Kidney (tissue), 14 donors: ENCODE results near the gene GRID1. TPM values are rescaled to one million over a fixed set of nuclear protein-coding genes. Genes with fewer than 3 reads are reported as not detected.

Source experiments
- DNase-seq, 5 donors: peaks; one replicate each; pipeline ENCODE4 v3.0.0-alpha.2; 2013 to 2020
- FAIRE-seq: peaks from 2 replicates; lab custom pipeline; 2012; peaks lifted over from hg19 to GRCh38; lab: Jason Lieb, UNC
- H3K27ac ChIP-seq, 2 donors: one replicate each; pipeline ENCODE4 v1.7.0; 2013; ENCODE audit warnings: low read depth in 2 of 2, low read length in 2 of 2, inconsistent platforms in 1 of 2
- H3K27me3 ChIP-seq: one replicate; pipeline ENCODE4 v1.7.1; 2013; ENCODE audit warnings: low read length, inconsistent platforms; ENCODE audit not compliant: control insufficient read depth, insufficient read depth
- H3K36me3 ChIP-seq, 3 donors: one replicate each; pipeline versions ENCODE4 v1.7.0 to v1.7.1; 2013; ENCODE audit warnings: low read length in 3 of 3, control low read depth in 1 of 3, inconsistent platforms in 1 of 3; ENCODE audit not compliant: insufficient read depth in 3 of 3, control insufficient read depth in 2 of 3
- H3K4me1 ChIP-seq, 3 donors: one replicate each; pipeline versions ENCODE4 v1.7.0 to v1.7.1; 2013; ENCODE audit warnings: low read length in 3 of 3, inconsistent platforms in 1 of 3, low read depth in 1 of 3; ENCODE audit not compliant: control insufficient read depth in 2 of 3, insufficient read depth in 2 of 3
- H3K4me3 ChIP-seq, 3 donors: one replicate each; pipeline versions ENCODE4 v1.7.0 to v1.8.1; 2013; ENCODE audit warnings: low read length in 3 of 3, control low read depth in 1 of 3, inconsistent platforms in 1 of 3
- H3K9ac ChIP-seq, 3 donors: one replicate each; pipeline versions ENCODE4 v1.7.0 to v1.7.1; 2013; ENCODE audit warnings: low read length in 3 of 3, control low read depth in 1 of 3, inconsistent platforms in 1 of 3
- H3K9me3 ChIP-seq, 3 donors: one replicate each; pipeline versions ENCODE4 v1.7.0 to v1.7.1; 2013; ENCODE audit warnings: low read length in 3 of 3, control low read depth in 1 of 3, inconsistent platforms in 1 of 3; ENCODE audit not compliant: control insufficient read depth in 2 of 3, insufficient read depth in 1 of 3
- intact Hi-C: fragments of 100-400 bp; cut with DNase I; formaldehyde crosslinking; loops from one replicate; pipeline ENCODE4 v1.11.1; 2022
- polyA plus RNA-seq: library from polyadenylated mRNA; stranded (reverse); fragments of 350-450 nt; fragmentation: Illumina TruSeq; extraction: RNeasy Lipid Tissue Mini Kit (QIAGEN cat#74804); gene quantifications from one replicate; pipeline ENCODE4 v1.2.3, GENCODE V29; 2014; ENCODE audit warnings: low read depth, low replicate concordance; ENCODE audit not compliant: insufficient read depth
- total RNA-seq: library from RNA; stranded (reverse); fragmentation: NEBNext Ultra II Directional; extraction: Animal tissue kit (Norgen Biotek cat#: 25700); gene quantifications from one replicate; pipeline ENCODE4 v1.2.1, GENCODE V29; 2021
- TF ChIP-seq, protein P1 (sequence below): IDR thresholded peaks from 3 replicates; pipeline ENCODE4 v1.5.1; 2012; ENCODE audit warnings: mild to moderate bottlenecking, moderate library complexity, borderline replicate concordance; ENCODE audit not compliant: insufficient read depth; ENCODE audit errors: extremely low read depth
- donor health status: control.
- donor health status: control.
- donor health status: control.
- donor health status: control.
- donor health status: control.
- donor health status: DM: yes; HTN: yes; CAD: no.
- donor health status: Normal renal cell carcinoma (clear cell type).

The GRID1 gene
- total and polyA plus RNA-seq, 2 donors from 2014 or later = 0.37 to 1.4 TPM

DNA sequence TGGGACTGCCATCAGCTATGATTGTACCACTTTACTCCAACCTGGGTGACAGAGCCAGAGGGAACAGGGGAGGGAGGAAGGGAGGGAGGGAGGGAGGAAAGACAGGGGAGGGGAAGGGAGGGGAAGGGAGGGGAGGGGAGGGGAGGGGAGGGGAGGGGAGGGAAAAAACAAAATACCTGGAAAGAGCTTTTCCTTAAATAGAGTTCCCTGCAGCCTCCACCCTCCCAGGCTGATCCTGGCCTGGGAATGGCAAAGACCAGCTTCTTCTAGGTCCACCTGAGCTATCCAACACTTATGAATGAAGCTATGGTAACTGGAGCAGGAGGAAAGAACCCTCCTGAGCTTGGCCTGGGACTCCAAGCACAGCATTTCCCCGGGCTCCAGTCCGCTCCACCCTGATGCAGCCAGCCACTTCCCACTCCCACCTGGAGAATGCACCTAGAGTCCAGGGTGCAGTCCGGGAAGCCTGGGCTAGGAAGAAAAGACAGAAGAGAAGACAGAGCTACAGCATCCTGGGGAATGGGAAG lies 66.1 kb downstream of the GRID1 start:
- no peak for DNase-seq
- FAIRE-seq = no peak
- no peaks in the 10 kb centered on the region for H3K4me1 ChIP-seq
- intact Hi-C loops = no loop called here
- no peaks in the 10 kb centered on the region for H3K9me3 ChIP-seq
- H3K36me3 ChIP-seq = no peaks in the 10 kb centered on the region
- H3K9ac ChIP-seq = no peak overlapping the region
- no peaks in the 10 kb centered on the region for H3K27me3 ChIP-seq
- H3K27ac ChIP-seq = no peak overlapping the region
- no peak overlapping the region for H3K4me3 ChIP-seq
- TF ChIP-seq, protein P1, sequence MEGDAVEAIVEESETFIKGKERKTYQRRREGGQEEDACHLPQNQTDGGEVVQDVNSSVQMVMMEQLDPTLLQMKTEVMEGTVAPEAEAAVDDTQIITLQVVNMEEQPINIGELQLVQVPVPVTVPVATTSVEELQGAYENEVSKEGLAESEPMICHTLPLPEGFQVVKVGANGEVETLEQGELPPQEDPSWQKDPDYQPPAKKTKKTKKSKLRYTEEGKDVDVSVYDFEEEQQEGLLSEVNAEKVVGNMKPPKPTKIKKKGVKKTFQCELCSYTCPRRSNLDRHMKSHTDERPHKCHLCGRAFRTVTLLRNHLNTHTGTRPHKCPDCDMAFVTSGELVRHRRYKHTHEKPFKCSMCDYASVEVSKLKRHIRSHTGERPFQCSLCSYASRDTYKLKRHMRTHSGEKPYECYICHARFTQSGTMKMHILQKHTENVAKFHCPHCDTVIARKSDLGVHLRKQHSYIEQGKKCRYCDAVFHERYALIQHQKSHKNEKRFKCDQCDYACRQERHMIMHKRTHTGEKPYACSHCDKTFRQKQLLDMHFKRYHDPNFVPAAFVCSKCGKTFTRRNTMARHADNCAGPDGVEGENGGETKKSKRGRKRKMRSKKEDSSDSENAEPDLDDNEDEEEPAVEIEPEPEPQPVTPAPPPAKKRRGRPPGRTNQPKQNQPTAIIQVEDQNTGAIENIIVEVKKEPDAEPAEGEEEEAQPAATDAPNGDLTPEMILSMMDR = no peak

DNA sequence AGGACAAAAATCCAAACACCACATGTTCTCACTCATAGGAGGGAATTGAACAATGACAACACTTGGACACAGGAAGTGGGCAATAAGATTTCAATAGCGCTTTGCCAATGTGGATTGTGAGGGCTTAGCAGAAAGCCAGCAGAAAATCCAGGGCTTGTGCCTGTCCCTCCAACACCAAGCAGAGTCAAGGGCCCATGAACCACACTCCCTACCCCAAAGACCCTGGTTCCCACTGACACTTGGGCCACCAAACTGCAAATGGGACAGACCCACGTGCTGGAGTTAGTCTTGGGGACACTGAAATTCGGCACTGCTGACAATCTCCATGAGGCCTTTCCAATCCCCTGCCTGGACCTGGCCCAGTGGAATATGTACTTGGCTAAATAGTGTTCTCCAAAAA lies 67.0 kb downstream of the GRID1 start:
- Histone ChIP-seq H3K9ac (no peak overlapping the region), H3K4me3 (no peak overlapping the region), H3K9me3 (no peaks in the 10 kb centered on the region), H3K27me3 (no peaks in the 10 kb centered on the region), H3K27ac (no peak overlapping the region), H3K4me1 (no peaks in the 10 kb centered on the region), H3K36me3 (no peaks in the 10 kb centered on the region)
- DNase-seq (peak in 1 of 5 donors; percentile 6), FAIRE-seq (no peak)
- TF ChIP-seq, protein P1 = no peak
- intact Hi-C loops = no loop called here

DNA sequence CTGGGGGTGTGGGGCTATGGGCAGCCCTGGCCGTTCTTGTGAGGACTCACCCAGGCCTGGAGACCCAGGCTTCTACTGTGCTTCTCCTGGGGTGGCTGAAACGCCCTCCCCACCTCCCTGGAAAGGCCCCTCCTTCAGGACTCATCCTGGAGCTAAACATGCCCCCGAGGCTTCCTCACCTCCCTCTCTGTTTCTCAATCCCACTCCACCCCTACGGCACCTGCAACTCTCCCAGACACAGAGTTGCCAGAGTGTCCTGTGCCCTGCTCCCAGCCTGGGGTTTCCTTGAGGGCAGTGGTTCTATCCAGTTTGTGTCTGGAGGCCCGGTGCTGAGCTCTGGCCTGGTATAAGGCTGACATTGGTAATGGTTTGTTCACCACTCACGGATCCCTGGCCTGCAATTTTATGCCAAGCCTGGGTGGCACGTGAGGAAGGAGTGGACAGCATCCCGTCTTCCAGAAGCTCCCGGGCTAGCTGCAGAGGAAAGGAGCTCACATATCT lies 68.0 kb downstream of the GRID1 start:
- TF ChIP-seq, protein P1 = no peak
- FAIRE-seq (no peak), DNase-seq (peak in 2 of 5 donors; percentile 7 to 20)
- Histone ChIP-seq H3K9me3 (no peaks in the 10 kb centered on the region), H3K9ac (no peak overlapping the region), H3K4me1 (no peaks in the 10 kb centered on the region), H3K36me3 (no peaks in the 10 kb centered on the region), H3K27me3 (no peaks in the 10 kb centered on the region), H3K4me3 (no peak overlapping the region), H3K27ac (no peak overlapping the region)
- intact Hi-C loops = no loop called here

DNA sequence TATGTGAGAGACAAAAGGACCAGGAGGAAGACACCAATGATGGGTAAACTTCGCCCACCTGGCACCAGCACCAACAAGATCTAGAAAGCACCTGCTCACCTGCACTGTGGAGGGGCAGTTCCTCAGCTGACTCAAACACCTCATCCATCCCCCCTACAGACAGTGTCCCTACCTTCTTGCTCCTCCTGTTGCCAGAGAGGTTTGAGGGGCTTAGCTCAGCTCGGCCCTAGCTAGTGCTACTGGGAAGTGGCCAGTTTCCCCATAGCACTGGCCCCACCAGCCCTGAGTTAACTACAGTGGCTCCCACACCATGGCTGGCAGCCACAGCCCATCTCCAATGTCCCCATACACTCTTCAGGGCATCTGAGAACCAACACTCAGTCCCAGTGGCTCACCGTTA lies 70.8 kb downstream of the GRID1 start:
- no peak overlapping the region for H3K4me3 ChIP-seq
- H3K27ac ChIP-seq = no peak overlapping the region
- DNase-seq (peak in 1 of 5 donors; percentile 18), FAIRE-seq (no peak)
- no peaks in the 10 kb centered on the region for H3K27me3 ChIP-seq
- no peaks in the 10 kb centered on the region for H3K4me1 ChIP-seq
- no peak overlapping the region for H3K9ac ChIP-seq
- TF ChIP-seq, protein P1 = no peak
- H3K9me3 ChIP-seq = no peaks in the 10 kb centered on the region
- no peaks in the 10 kb centered on the region for H3K36me3 ChIP-seq
- intact Hi-C loops = no loop called here
